Bronchus fibroblast of lung (primary cell): Measurements from ENCODE around the gene FOXD2. TPM values are rescaled to one million over a fixed set of nuclear protein-coding genes. Genes with fewer than 3 reads are reported as not detected.

Experiments
- total RNA-seq: library from RNA; depleted of rRNA; stranded (reverse); fragments of >200 nt; gene quantifications from 2 replicates; pipeline ENCODE4 v1.2.3, GENCODE V29; 2015

The FOXD2 gene
- under 0.01 TPM in 2 replicates for total RNA-seq

GRCh38 chr1:47437447-47438164 is at the start of gene FOXD2:
FOXD2 (plus strand) TSS chr1:47438044; CDS start chr1:47438136, 92 bp downstream.

DNA sequence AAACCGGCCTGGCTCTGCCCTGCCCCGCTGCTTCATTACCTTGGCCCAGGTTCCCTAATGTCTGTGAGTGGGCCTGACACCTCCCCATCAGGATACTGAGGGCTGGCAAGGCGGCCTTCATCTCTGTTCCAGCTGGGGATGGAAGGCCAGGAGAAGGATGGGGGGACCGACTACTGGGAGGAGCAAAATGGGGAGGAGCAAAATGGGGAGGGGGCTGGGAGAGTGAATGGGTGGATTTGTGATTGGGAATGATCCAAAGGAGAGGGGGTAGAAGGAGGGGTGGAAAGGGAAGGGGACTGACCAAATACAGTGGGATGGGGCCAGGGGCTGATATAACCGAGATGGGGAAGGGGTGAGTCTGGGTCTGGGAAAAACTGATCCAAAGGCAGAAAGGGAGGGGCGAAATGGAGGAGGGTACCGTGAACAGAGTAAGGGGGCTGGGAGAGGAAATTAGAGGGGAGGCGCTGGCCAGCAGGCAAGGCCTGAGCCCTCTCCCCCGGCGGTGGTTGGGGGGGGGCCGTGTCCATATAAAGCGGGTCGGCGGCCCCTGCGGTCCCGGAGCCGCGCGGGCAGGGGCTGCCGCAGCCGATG is 22.0 kb upstream of the FOXD2 start, which contains the start of gene FOXE3:
TSS of gene FOXE3 (plus strand) at position 558 of the 591 bp plus-strand sequence. CDS start at position 589, 31 bp downstream.

Other genes with a start within 250 kb of the FOXD2 start
- not detected in 2 replicates for gene PDZK1IP1, start 248.0 kb upstream of the FOXD2 start, total RNA-seq
- gene TAL1, start 205.8 kb upstream of the FOXD2 start, total RNA-seq: not detected in 2 replicates
- 13.8 and 16.0 TPM in 2 replicates for gene STIL, start 123.9 kb upstream of the FOXD2 start, total RNA-seq
- 39.2 and 56.0 TPM in 2 replicates for gene CMPK1, start 104.3 kb upstream of the FOXD2 start, total RNA-seq
- not detected in 2 replicates for gene FOXE3, start 21.8 kb upstream of the FOXD2 start, total RNA-seq